ENCODE data around the gene KLHL28.

The KLHL28 gene

DNA sequence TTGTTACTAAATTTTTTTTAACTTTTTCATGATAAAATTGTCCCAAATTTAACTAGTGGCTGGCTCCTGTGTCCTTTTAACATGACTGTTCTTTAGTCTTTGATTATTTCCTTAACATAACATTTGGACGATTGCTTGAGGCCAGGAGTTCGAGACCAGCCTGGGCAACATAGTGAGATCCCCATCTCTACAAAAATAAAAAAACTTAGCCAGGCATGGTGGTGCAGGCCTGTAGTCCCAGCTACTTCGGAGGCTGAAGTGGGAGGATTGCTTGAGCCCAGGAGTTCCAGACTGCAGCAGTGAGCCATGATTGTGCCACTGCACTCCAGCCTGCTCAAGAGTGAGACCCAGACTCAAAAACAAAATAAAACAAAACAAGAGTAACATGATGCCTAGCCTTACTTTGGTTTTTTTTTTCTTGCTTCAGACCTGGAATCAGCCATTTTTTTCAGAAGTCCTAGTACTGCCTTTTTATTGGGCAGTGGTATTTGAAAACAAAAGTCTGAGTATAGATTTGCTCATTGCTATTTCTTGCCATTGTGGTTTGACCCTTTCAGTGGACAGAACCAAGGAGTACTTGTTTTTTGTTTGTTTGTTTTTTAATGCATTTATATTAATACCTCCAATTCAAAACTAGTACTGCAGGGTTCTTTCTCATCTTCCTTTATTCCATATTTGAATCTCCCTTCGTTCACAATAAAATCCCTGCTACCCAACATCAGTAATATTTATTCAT, 5.0 kb upstream of the KLHL28 start:
- Mint-ChIP-seq H3K27me3 (no peaks in the 10 kb centered on the region), H3K36me3 (ENCODE audit: low read depth) (peaks cover 68% of the 10 kb centered on the region), H3K4me1 (ENCODE audit: low read depth) (peaks cover 81% of the 10 kb centered on the region), H3K27ac (no peak overlapping the region), H3K4me3 (peak overlapping the region; percentile 48), H3K9me3 (peaks cover 32% of the 10 kb centered on the region)

GRCh38 chr14:44963775-44964380, 2.1 kb upstream of the KLHL28 start:
- Mint-ChIP-seq H3K4me3 (no peak overlapping the region), H3K9me3 (peaks cover 15% of the 10 kb centered on the region), H3K27me3 (no peaks in the 10 kb centered on the region), H3K27ac (no peak overlapping the region), H3K4me1 (ENCODE audit: low read depth) (peaks cover 69% of the 10 kb centered on the region), H3K36me3 (ENCODE audit: low read depth) (peaks cover 41% of the 10 kb centered on the region)

GRCh38 chr14:44963044-44963528, 1.3 kb upstream of the KLHL28 start:
- Mint-ChIP-seq H3K4me1 (ENCODE audit: low read depth) (peaks cover 69% of the 10 kb centered on the region), H3K9me3 (peaks cover 15% of the 10 kb centered on the region), H3K36me3 (ENCODE audit: low read depth) (peaks cover 34% of the 10 kb centered on the region), H3K27me3 (no peaks in the 10 kb centered on the region), H3K4me3 (no peak overlapping the region), H3K27ac (no peak overlapping the region)

DNA sequence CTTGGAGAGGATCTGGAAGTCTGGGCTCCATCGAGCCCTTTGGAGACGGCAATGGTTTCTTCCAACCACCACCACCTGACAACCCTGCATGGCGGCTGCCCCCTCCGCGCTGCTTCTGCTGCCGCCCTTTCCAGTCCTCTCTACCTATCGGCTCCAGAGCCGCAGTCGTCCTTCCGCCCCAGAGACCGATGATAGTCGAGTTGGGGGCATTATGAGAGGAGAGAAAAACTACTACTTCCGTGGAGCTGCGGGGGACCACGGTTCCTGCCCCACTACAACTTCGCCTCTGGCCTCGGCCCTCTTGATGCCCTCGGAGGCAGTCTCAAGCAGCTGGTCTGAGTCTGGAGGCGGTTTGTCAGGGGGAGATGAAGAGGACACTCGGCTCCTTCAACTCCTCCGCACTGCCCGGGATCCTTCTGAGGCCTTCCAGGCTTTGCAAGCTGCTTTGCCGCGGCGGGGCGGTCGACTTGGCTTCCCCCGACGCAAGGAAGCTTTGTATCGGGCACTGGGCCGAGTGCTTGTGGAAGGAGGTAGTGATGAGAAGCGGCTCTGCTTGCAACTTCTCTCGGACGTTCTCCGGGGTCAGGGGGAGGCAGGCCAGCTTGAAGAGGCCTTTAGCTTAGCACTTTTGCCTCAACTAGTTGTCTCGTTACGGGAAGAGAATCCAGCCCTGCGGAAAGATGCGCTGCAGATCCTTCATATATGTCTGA, 742 bp upstream of the KLHL28 start:
- Mint-ChIP-seq H3K27ac (no peak overlapping the region), H3K9me3 (peaks cover 15% of the 10 kb centered on the region), H3K4me3 (no peak overlapping the region), H3K27me3 (no peaks in the 10 kb centered on the region), H3K4me1 (ENCODE audit: low read depth) (peaks cover 67% of the 10 kb centered on the region), H3K36me3 (ENCODE audit: low read depth) (peaks cover 29% of the 10 kb centered on the region)

- Mint-ChIP-seq H3K4me3 (no peak overlapping the region), H3K4me1 (ENCODE audit: low read depth) (peaks cover 62% of the 10 kb centered on the region), H3K36me3 (ENCODE audit: low read depth) (peaks cover 24% of the 10 kb centered on the region), H3K27me3 (no peaks in the 10 kb centered on the region), H3K9me3 (peaks cover 15% of the 10 kb centered on the region), H3K27ac (no peak overlapping the region)
These were observed 595 bp downstream of the KLHL28 start for GRCh38 chr14:44961151-44961553.

DNA sequence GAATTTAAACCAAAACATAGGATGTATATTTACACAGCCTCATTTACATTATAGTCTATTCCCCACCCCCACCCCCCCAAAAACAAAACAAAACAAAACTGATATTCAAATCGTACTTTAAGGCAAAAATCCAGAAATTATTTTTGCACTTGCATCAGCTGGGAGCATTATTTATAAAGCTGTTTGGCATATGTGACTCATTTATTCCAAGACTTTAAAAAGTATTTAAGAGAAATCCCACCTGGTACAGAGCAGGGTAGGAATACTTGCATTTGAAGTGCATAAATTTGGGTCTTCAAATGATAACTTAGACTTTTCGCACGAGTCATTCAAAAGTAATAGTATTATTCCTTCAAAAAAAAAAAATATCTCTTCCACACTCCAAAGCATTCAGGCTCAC, 1.1 kb downstream of the KLHL28 start:
- Mint-ChIP-seq H3K4me3 (no peak overlapping the region), H3K9me3 (peaks cover 15% of the 10 kb centered on the region), H3K27me3 (no peaks in the 10 kb centered on the region), H3K4me1 (ENCODE audit: low read depth) (peaks cover 63% of the 10 kb centered on the region), H3K36me3 (ENCODE audit: low read depth) (peaks cover 23% of the 10 kb centered on the region), H3K27ac (peak overlapping the region; percentile 38)

- Mint-ChIP-seq H3K4me1 (ENCODE audit: low read depth) (peaks cover 63% of the 10 kb centered on the region), H3K27ac (peak overlapping the region; percentile 38), H3K4me3 (no peak overlapping the region), H3K27me3 (no peaks in the 10 kb centered on the region), H3K36me3 (ENCODE audit: low read depth) (peaks cover 20% of the 10 kb centered on the region), H3K9me3 (peaks cover 15% of the 10 kb centered on the region)
These were observed 1.6 kb downstream of the KLHL28 start for GRCh38 chr14:44960146-44960545.

- Mint-ChIP-seq H3K36me3 (ENCODE audit: low read depth) (peaks cover 14% of the 10 kb centered on the region), H3K27me3 (no peaks in the 10 kb centered on the region), H3K4me3 (no peak overlapping the region), H3K27ac (no peak overlapping the region), H3K9me3 (peaks cover 13% of the 10 kb centered on the region), H3K4me1 (ENCODE audit: low read depth) (peaks cover 57% of the 10 kb centered on the region)
These were observed 2.2 kb downstream of the KLHL28 start for GRCh38 chr14:44959538-44959937.

DNA sequence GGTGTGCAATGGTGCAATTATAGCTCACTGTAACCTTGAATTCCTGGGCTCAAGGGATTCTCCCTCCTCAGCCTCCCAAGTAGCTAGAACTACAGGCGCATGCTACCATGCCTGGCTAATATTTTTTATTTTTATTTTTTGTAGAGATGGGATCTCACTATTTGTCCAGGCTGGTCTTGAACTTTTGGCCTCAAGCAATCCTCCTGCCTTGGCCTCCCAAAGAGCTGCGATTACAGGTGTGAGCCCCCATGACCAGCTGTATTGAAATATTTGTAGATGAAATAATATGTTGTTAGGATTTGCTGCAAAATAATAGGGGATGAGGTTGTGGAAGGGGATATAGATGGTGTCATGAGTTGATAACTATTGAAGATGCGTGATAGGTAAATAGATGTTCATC, 4.9 kb downstream of the KLHL28 start:
- Mint-ChIP-seq H3K4me1 (ENCODE audit: low read depth) (peaks cover 56% of the 10 kb centered on the region), H3K36me3 (ENCODE audit: low read depth) (peaks cover 14% of the 10 kb centered on the region), H3K27ac (no peak overlapping the region), H3K27me3 (no peaks in the 10 kb centered on the region), H3K4me3 (no peak overlapping the region), H3K9me3 (no peaks in the 10 kb centered on the region)

GRCh38 chr14:44955528-44955927, 6.2 kb downstream of the KLHL28 start:
- H3K27me3 Mint-ChIP-seq, result no peaks in the 10 kb centered on the region
- peaks cover 14% of the 10 kb centered on the region for H3K36me3 Mint-ChIP-seq (ENCODE audit: low read depth)
- peaks cover 65% of the 10 kb centered on the region for H3K4me1 Mint-ChIP-seq (ENCODE audit: low read depth)
- no peaks in the 10 kb centered on the region for H3K9me3 Mint-ChIP-seq
- H3K4me3 Mint-ChIP-seq, result no peak overlapping the region
- H3K27ac Mint-ChIP-seq, result no peak overlapping the region

- Mint-ChIP-seq H3K27ac (no peak overlapping the region), H3K36me3 (ENCODE audit: low read depth) (peaks cover 16% of the 10 kb centered on the region), H3K9me3 (no peaks in the 10 kb centered on the region), H3K4me3 (no peak overlapping the region), H3K4me1 (ENCODE audit: low read depth) (peaks cover 57% of the 10 kb centered on the region), H3K27me3 (no peaks in the 10 kb centered on the region)
These were observed 7.0 kb downstream of the KLHL28 start for GRCh38 chr14:44954750-44955149.

DNA sequence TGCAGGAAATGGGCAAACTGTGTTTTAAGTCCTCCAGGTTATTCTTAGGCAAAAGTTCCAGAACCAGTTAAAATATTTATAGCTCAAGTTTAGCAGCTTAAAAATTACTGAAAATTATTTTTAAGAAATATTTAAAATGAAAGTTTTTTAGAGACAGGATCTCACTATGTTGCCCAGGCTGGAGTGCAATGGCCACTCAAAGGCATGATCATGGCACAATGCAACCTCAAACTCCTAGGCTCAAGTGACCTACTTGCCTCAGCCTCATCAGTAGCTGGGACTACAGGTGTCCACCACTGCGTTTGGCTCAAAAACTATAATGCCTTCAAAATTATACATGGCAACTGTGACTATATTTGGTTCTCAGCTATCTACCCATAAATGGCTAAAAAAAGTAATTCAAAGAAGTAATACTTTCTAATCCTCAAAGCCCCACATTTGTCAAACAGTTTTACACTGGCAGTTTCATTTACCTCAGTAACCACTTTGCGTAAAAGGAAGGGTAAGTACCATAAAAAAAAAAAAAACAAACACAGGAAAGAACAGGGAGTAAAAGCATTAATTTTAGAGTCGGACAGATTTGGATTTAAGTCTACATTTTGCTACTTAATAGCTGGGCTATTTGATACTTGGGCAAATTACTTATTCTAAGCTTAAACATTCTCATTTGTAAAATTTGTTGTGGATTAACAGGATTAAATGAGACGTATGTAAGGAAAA, 9.2 kb downstream of the KLHL28 start:
- peaks cover 32% of the 10 kb centered on the region for H3K36me3 Mint-ChIP-seq (ENCODE audit: low read depth)
- H3K4me3 Mint-ChIP-seq, result no peak overlapping the region
- no peaks in the 10 kb centered on the region for H3K27me3 Mint-ChIP-seq
- H3K27ac Mint-ChIP-seq, result peak overlapping the region; percentile 63
- H3K4me1 Mint-ChIP-seq (ENCODE audit: low read depth), result peaks cover 47% of the 10 kb centered on the region
- H3K9me3 Mint-ChIP-seq, result no peaks in the 10 kb centered on the region

DNA sequence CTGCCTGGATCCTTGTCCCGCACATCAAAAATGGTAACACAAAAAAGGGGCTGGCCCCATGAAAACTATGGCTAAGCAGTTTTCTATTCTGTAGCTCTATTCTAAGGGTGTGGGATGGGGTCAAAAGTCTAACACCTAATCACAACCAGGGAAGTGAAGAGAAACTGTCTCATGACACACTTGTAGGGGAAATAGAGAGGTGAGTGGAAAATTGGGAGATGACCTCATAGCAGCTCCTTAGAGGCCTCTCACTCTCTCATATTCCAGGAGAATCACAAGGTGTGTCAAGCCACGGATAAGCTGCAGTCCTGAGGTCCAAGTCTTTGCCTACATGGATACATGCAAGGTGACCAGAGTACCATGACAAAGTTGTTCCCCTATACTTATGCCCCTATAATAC, 10.7 kb downstream of the KLHL28 start:
- peaks cover 38% of the 10 kb centered on the region for H3K36me3 Mint-ChIP-seq (ENCODE audit: low read depth)
- H3K9me3 Mint-ChIP-seq, result peaks cover 5% of the 10 kb centered on the region
- no peak overlapping the region for H3K4me3 Mint-ChIP-seq
- no peaks in the 10 kb centered on the region for H3K27me3 Mint-ChIP-seq
- H3K4me1 Mint-ChIP-seq (ENCODE audit: low read depth), result peaks cover 45% of the 10 kb centered on the region
- no peak overlapping the region for H3K27ac Mint-ChIP-seq

DNA sequence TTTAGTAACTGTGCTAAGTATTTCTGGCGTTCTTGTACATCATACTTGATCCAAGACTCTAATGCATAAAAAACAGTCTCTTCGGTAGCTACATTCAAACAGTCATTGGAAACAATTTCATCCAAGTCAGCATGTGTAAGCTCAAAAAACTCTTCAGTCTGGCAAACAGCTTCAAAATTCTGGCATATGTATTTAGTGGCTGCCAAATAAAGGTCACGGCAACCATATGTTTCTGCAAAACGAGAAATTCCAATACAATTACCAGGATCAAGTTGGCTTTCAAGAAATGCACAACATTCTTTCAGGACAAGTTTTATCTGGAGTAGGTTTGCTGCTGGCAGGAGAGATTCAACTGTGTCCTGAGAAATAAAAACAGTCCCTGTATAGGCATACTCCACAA, 16.5 kb downstream of the KLHL28 start:
- H3K36me3 Mint-ChIP-seq (ENCODE audit: low read depth), result peaks cover 72% of the 10 kb centered on the region
- H3K4me1 Mint-ChIP-seq (ENCODE audit: low read depth), result peaks cover 22% of the 10 kb centered on the region

GRCh38 chr14:44944107-44944506, 17.6 kb downstream of the KLHL28 start:
- Mint-ChIP-seq H3K27ac (no peak overlapping the region), H3K4me1 (ENCODE audit: low read depth) (peaks cover 22% of the 10 kb centered on the region), H3K36me3 (ENCODE audit: low read depth) (peaks cover 78% of the 10 kb centered on the region), H3K9me3 (peaks cover 15% of the 10 kb centered on the region), H3K4me3 (no peak overlapping the region), H3K27me3 (no peaks in the 10 kb centered on the region)

More for the DNA sequence above, 16.5 kb downstream of the KLHL28 start:
- no peak overlapping the region for H3K4me3 Mint-ChIP-seq
- no peak overlapping the region for H3K27ac Mint-ChIP-seq
- H3K27me3 Mint-ChIP-seq, result no peaks in the 10 kb centered on the region
- H3K9me3 Mint-ChIP-seq, result peaks cover 11% of the 10 kb centered on the region
